ENCODE results near the gene RYK. TPM values are rescaled to one million over a fixed set of nuclear protein-coding genes. Genes with fewer than 3 reads are reported as not detected.

Gene RYK
- total and polyA plus RNA-seq, 2 experiments from 2014 or later: 24.9 to 94.8 TPM

DNA sequence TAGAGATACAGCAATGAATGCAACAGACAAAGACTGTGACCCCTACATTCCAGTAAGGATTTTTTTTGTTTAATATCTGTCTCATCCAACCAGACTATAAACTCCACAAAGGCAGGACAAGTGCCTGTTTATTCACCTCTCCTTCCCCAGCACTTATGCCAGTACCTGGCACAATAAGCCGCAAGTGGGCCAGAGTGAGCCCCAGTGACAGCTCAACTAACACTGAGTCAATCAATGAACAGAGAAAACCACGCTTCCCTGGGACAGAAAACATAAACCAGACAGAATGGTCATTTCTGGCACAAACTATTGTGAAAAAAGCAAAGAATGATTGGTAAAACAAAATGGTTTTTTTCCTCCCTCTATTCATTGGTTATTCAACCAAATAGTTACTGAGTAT, 52.2 kb downstream of the RYK start:
- TF ChIP-seq ZNF462 (CRISPR knock-in tag; IDR thresholded peaks at IDR 0.05): no peak
- no peak for TF ChIP-seq ZNF114 (CRISPR knock-in tag; IDR thresholded peaks at IDR 0.05)
- no peak for TF ChIP-seq POLR2AphosphoS5 (IDR thresholded peaks at IDR 0.05; ENCODE audit: low read depth)
- TF ChIP-seq CREB1 (CRISPR knock-in tag; IDR thresholded peaks at IDR 0.05; ENCODE audit: low read depth): no peak
- TF ChIP-seq, protein P1, sequence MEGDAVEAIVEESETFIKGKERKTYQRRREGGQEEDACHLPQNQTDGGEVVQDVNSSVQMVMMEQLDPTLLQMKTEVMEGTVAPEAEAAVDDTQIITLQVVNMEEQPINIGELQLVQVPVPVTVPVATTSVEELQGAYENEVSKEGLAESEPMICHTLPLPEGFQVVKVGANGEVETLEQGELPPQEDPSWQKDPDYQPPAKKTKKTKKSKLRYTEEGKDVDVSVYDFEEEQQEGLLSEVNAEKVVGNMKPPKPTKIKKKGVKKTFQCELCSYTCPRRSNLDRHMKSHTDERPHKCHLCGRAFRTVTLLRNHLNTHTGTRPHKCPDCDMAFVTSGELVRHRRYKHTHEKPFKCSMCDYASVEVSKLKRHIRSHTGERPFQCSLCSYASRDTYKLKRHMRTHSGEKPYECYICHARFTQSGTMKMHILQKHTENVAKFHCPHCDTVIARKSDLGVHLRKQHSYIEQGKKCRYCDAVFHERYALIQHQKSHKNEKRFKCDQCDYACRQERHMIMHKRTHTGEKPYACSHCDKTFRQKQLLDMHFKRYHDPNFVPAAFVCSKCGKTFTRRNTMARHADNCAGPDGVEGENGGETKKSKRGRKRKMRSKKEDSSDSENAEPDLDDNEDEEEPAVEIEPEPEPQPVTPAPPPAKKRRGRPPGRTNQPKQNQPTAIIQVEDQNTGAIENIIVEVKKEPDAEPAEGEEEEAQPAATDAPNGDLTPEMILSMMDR (conservative IDR thresholded peaks at IDR 0.05; ENCODE audit: low read depth in 2 of 2): no peak
- no peak for TF ChIP-seq ETS1 (IDR thresholded peaks at IDR 0.05)
- TF ChIP-seq STAT1 (IDR thresholded peaks at IDR 0.05; ENCODE audit: unreplicated experiment): no peak
- TF ChIP-seq ZNF331 (CRISPR knock-in tag; IDR thresholded peaks at IDR 0.05; ENCODE audit: low read depth): no peak
- TF ChIP-seq, protein P2, sequence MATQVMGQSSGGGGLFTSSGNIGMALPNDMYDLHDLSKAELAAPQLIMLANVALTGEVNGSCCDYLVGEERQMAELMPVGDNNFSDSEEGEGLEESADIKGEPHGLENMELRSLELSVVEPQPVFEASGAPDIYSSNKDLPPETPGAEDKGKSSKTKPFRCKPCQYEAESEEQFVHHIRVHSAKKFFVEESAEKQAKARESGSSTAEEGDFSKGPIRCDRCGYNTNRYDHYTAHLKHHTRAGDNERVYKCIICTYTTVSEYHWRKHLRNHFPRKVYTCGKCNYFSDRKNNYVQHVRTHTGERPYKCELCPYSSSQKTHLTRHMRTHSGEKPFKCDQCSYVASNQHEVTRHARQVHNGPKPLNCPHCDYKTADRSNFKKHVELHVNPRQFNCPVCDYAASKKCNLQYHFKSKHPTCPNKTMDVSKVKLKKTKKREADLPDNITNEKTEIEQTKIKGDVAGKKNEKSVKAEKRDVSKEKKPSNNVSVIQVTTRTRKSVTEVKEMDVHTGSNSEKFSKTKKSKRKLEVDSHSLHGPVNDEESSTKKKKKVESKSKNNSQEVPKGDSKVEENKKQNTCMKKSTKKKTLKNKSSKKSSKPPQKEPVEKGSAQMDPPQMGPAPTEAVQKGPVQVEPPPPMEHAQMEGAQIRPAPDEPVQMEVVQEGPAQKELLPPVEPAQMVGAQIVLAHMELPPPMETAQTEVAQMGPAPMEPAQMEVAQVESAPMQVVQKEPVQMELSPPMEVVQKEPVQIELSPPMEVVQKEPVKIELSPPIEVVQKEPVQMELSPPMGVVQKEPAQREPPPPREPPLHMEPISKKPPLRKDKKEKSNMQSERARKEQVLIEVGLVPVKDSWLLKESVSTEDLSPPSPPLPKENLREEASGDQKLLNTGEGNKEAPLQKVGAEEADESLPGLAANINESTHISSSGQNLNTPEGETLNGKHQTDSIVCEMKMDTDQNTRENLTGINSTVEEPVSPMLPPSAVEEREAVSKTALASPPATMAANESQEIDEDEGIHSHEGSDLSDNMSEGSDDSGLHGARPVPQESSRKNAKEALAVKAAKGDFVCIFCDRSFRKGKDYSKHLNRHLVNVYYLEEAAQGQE (IDR thresholded peaks at IDR 0.05; ENCODE audit: unreplicated experiment): no peak
- 0 out of 2 replicates have a peak, but pooled peaks cover 5% of the 10 kb centered on the region for H4K20me1 ChIP-seq (replicated peaks; ENCODE audit: insufficient read depth)
- no peaks in the 10 kb centered on the region for H3K27me3 Mint-ChIP-seq (ENCODE audit: insufficient read depth, low read depth, poor library complexity)
- H3K4me1 ChIP-seq (ENCODE audit: insufficient read depth): no peaks in the 10 kb centered on the region
- H3K36me3 Mint-ChIP-seq (ENCODE audit: low read depth): peaks cover 60% of the 10 kb centered on the region
- no peak for DNase-seq (ENCODE audit: low spot score)
- H3K4me3 ChIP-seq: no peak overlapping the region
- H3K27ac Mint-ChIP-seq: no peak overlapping the region
- H2AFZ ChIP-seq: no peak overlapping the region
- H3K9me2 ChIP-seq (ENCODE audit: insufficient read depth): no peaks in the 10 kb centered on the region
- peaks cover 5% of the 10 kb centered on the region; the same call in 1 of the 2 replicates for H3K79me2 ChIP-seq (replicated peaks; ENCODE audit: insufficient read depth)
- no peaks in the 10 kb centered on the region for H3K27me3 ChIP-seq (ENCODE audit: insufficient read depth)
- peaks cover 3% of the 10 kb centered on the region; the same call in 2 of the 3 replicates for H3K9me3 Mint-ChIP-seq
- H3K4me1 Mint-ChIP-seq: no peaks in the 10 kb centered on the region
- no peaks in the 10 kb centered on the region for H3F3A ChIP-seq (replicated peaks; ENCODE audit: low read depth)
- no peak overlapping the region for H3K4me3 Mint-ChIP-seq
- ATAC-seq: no peak
- H3K4me2 ChIP-seq: no peak overlapping the region
- peaks cover 16% of the 10 kb centered on the region; the same call in 1 of the 2 replicates for H3K36me3 ChIP-seq (ENCODE audit: insufficient read depth)
- no peak overlapping the region for H3K27ac ChIP-seq (ENCODE audit: low read depth)
